LoVo (cell line): ENCODE data around the gene WNT10A.
A peak's percentile ranks its signal among the peaks of the same experiment; 100 is the strongest.
"Not testable (repeated sequence)": the region's sequence is repeated elsewhere in the genome, so short reads cannot be mapped to it uniquely, and the experiment has no call there.

Experiments used
- DNase-seq: peaks from one replicate; pipeline ENCODE4 v3.0.0-alpha.2; 2016; ENCODE audit warnings: low spot score

The WNT10A gene

GRCh38 chr2:218893349-218894150 is 12.9 kb downstream of the WNT10A start:
- no peak for DNase-seq

GRCh38 chr2:218894151-218894879 is 13.7 kb downstream of the WNT10A start:
- DNase-seq, result peak; percentile 65

DNA sequence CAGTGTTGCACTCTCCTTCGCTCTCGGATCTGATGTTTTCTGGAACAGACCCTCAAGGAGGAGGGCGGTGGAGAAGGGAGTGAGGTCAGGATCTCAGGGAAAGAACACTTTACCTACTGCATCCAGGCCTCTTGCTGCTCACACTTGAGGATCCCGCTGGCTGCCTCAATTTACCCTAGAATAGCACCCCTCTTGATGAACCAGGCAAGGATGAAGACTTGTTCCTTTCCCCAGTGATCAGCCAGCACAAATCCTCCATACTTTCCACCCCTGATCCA is 14.2 kb downstream of the WNT10A start:
- no peak for DNase-seq

GRCh38 chr2:218895326-218895725 is 14.7 kb downstream of the WNT10A start:
- peak; percentile 61 for DNase-seq

- no peak for DNase-seq
Measured at GRCh38 chr2:218895759-218896500, 15.3 kb downstream of the WNT10A start.

GRCh38 chr2:218896501-218897393 is 16.1 kb downstream of the WNT10A start:
- DNase-seq, result no peak

GRCh38 chr2:218897394-218898108 is 16.9 kb downstream of the WNT10A start:
- DNase-seq, result no peak

- peak; percentile 54 for DNase-seq
Measured at GRCh38 chr2:218898109-218898878, 17.6 kb downstream of the WNT10A start.

DNA sequence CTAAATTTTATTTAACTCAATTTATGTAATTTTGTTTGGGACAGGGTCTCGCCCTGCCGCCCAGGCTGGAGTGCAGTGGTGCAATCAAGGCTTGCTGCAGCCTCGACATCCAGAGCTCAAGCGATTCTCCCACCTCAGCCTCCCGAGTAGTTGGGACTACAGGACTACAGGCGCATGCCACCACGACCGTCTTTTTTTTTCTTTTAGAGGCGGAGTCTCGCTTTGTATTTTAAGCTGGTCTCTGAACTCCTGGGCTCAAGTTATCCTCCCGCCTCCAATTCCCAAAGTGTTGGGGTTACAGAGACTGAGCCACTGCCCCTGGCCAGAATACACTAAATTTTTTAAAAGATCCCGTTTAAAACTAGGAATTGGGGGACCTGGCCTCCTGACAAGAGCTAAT is 18.5 kb downstream of the WNT10A start:
- DNase-seq, result no peak

DNA sequence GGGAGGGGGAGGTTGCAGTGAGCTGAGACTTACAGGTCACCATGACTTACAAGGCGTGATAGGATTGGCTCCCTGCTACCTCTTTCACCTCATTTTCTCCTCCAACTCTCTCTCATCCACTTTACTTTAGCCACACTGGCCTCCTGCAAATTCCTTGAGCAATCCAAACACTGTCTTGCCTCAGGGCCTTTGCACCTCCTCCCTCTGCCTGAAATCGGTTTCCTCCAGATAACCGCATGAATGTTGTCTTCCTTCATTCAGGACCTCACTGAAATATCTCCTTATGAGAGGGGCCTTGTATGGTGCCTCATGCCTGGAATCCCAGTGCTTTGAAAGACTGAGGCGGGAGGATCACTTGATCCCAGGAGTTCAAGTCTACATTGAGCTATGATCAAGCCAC is 21.8 kb downstream of the WNT10A start:
- no peak for DNase-seq

DNA sequence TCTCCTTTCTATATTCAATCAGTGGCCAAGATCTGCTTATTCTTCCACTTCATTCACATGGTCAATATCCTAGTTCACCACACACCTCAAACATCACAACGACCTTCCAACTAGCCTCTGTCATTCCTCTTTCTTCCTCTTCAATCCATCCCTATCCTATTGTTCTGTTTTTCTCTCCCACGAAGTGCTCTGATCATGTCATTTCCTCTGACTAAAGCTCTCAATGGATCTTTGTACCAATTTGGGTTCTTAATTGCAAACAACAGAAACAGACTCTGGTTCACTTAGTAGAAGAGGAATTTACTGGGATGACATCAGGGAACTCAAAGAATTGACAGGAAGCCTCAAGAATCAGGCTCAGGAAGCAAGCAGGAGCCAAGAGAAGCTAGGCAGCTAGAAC is 23.5 kb downstream of the WNT10A start:
- DNase-seq, result no peak

DNA sequence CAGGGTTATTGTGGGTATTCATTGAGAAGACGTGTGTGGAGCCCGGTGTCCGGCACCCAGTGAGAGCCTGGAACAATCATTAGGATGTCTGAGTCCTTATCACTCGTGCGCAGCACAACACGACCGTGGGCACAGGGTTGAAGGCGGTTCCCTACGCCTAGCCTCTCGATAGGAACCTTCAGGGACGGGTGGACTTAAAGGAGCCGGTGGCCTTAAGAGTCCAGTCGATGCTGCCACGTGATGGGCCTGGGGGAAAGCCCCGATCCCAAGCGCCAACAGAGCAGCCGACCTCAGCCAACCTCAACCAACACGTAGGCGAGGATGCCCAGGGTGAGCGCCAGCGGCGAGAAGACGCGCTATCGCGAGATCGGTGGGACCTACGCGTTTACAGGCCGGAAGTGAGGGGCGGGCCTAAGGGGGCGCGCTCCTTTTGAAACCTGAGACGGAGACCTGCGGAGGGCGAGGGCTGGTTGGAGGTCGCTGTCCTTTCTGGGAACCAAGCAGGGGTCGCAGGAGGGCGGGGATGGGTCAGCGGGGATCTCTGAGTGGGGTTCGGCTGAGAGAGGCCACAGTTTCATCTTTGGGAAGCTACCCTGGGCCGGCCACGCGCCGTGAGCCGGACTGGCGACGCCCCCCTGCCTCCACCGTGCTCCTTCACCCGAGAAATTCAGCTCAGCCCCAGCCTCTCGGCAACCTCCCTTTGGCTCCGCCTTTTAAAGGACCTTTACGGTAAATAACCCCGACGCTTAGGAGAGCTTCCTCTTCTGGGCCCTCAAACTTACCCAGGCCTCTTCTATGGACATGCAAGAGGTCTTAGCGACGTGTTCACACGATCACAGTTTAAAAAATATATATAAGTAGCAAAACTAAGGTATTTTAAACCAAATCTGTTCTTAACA is 28.3 kb downstream of the WNT10A start:
- DNase-seq, result peak; percentile 98

- DNase-seq, result no peak
Measured at GRCh38 chr2:218910741-218911140, 30.1 kb downstream of the WNT10A start.

DNA sequence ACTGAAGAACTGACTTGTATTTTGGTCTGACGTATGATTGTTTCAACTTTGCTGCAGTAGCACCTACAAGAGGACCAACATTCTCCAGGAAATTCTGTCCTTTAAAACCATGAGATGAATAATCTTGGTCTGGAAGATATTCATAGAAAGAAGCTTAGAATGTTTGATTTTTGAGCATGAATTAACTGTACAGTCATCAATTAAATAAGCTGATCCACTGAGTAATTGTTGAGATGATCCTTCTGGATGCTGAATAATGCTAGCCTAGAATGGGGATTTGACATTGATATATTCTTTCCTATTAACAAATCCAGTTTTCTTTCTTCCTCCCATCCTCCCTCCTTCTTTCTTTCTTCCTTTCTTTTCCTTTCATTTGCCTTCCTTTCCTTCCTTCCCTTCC is 39.9 kb downstream of the WNT10A start:
- DNase-seq, result no peak

DNA sequence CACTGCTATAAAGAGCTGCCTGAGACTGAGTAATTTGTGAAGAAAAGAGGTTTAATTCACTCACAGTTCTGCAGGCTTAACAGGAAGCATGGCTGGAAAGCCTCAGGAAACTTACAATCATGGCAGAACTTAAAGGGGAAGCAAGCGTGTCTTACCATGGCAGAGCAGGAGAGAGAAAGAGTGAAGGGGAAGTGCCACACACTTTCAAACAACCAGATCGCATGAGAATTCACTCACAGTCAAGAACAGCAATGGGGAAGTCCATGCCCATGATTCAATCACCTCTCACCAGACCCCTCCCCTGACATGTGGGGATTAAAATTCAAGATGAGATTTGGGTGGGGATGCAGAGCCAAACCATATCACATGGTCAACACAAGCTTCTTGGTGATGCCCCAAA is 44.1 kb downstream of the WNT10A start:
- no peak for DNase-seq

DNA sequence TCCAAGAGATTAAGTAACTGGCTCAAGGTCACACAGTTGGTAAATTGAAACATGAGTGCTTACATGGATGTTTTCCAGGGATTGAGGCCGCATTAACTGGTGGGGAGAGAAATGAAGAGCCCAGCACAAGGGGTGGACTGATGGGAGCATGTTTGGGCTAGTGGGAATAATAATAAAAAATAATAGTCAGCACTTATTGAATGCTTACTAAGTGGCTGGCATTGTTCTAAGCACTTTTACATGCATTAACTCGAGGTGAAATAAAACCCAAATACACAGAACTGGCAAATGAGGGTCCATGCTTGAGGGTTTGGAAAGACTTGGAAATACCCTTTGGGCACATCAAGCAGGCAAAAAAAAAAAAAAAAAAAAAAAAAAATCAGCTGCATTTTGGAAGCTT is 44.8 kb downstream of the WNT10A start:
- no peak for DNase-seq

DNA sequence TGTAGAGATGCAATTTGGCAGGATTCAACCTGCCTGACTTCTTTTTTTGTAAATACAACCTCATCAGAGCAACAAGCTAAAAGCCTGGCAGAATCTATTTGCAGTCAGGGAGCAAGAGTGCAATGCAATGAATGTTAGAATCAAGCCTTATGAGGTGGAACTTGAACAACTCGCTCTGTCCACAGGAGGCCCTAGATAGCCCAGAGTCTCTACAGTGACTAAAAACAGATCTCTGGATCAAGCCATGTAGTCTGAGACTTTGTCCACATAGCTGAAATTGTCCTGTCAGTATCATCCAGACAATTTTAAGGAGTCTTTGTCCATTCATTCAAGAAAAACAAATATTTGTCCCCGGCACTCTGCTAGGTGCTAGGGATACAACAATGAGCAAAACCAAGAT is 46.8 kb downstream of the WNT10A start:
- DNase-seq, result no peak

GRCh38 chr2:218927876-218928275 is 47.2 kb downstream of the WNT10A start:
- DNase-seq, result no peak

DNA sequence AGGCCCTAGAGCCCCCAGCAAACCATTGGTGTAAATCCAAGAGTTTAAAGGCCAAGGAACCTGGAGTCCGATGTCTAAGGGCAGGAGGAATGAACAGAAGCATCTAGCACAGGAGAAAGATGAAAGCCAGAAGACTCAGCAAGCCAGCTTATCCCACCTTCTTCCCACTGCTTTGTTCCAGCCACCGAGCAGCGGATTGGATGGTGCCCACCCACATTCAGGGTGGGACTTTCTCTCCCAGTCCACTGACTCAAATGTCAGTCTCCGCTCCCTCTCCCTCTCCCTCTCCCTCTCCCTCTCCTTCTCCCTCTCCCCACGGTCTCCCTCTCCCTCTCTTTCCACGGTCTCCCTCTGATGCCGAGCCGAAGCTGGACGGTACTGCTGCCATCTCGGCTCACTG is 49.8 kb downstream of the WNT10A start:
- not testable (repeated sequence) for DNase-seq

DNA sequence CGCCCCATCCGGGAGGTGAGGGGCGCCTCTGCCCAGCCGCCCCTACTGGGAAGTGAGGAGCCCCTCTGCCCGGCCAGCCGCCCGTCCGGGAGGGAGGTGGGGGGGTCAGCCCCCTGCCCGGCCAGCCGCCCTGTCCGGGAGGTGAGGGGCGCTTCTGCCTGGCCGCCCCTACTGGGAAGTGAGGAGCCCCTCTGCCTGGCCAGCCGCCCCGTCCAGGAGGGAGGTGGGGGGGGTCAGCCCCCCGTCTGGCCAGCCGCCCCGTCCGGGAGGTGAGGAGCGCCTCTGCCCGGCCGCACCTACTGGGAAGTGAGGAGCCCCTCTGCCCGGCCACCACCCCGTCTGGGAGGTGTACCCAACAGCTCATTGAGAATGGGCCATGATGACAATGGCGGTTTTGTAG is 51.1 kb downstream of the WNT10A start:
- not testable (repeated sequence) for DNase-seq
